HepG2 (cell line): Measurements from ENCODE around the gene KRTAP4-7. TPM values are rescaled to one million over a fixed set of nuclear protein-coding genes. Genes with fewer than 3 reads are reported as not detected.
A peak's percentile ranks its signal among the peaks of the same experiment; 100 is the strongest.

Experiments used
- ATAC-seq: fragments of 200-7000 bp; cut with Tn5 transposase; 3 replicates; pipeline ENCODE4 v1.9.1; 2020; ENCODE audit warnings: mild to moderate bottlenecking, moderate library complexity
- BruUV-seq: library from RNA; stranded (reverse); fragments of 400-500 nt; replicated peaks from 2 replicates; lab custom pipeline; 2021; lab: Mats Ljungman, UMichigan
- CTCF ChIA-PET: fragments of 300-600 bp; formaldehyde crosslinking; extraction: SDS; loops from one replicate; lab custom pipeline; 2021; ENCODE audit warnings: low total read pairs, inconsistent platforms, low intra/inter-chr PET ratio; lab: Yijun Ruan, JAX
- POLR2A ChIA-PET: fragments of 350-600 bp; sonication (Branson Sonifier 250); formaldehyde crosslinking; loops from one replicate; lab custom pipeline; 2020; ENCODE audit warnings: antibody characterized with exemption, inconsistent platforms; lab: Yijun Ruan, JAX
- DNase-seq: peaks from one replicate; pipeline ENCODE4 v3.0.0-alpha.2; 2015; ENCODE audit warnings: low spot score
- FAIRE-seq: peaks from 3 replicates; lab custom pipeline; 2011; peaks lifted over from hg19 to GRCh38; lab: Jason Lieb, UNC
- H2AFZ ChIP-seq: one replicate; pipeline ENCODE4 v1.6.1; 2011; ENCODE audit warnings: low read length, inconsistent platforms
- H3K27ac ChIP-seq: fragments of 300-600 bp; 3 replicates; pipeline ENCODE4 v1.8.0; 2011; ENCODE audit warnings: mixed run types, mild to moderate bottlenecking, mixed read lengths, low read length, inconsistent platforms; ENCODE audit not compliant: insufficient read depth; ENCODE audit errors: extremely low read length
- H3K27me3 ChIP-seq, 2 experiments: fragments of 200-600 bp in 1 of 2; 2 replicates in 1 of 2; 3 replicates in 1 of 2; pipeline versions ENCODE4 v1.6.0 to v1.8.0; 2011; ENCODE audit warnings: low read length in 2 of 2, mild to moderate bottlenecking in 2 of 2, moderate library complexity in 2 of 2, inconsistent platforms in 1 of 2; ENCODE audit not compliant: insufficient read depth in 2 of 2, control insufficient read depth in 1 of 2
- H3K36me3 ChIP-seq, 2 experiments: fragments of 200-600 bp in 1 of 2; replicated peaks in 1 of 2; 2 replicates in 1 of 2; 3 replicates in 1 of 2; pipeline versions ENCODE4 v1.5.1 to v1.8.0; 2011; ENCODE audit warnings: low read length in 2 of 2, inconsistent platforms in 1 of 2; ENCODE audit not compliant: insufficient read depth in 2 of 2, control insufficient read depth in 1 of 2
- H3K4me1 ChIP-seq: 2 replicates; pipeline ENCODE4 v1.5.1; 2012; ENCODE audit warnings: low read length, inconsistent platforms; ENCODE audit not compliant: insufficient read depth
- H3K4me2 ChIP-seq: 2 replicates; pipeline ENCODE4 v1.6.0; 2011; ENCODE audit warnings: low read depth, low read length, inconsistent platforms
- H3K4me3 ChIP-seq, 3 experiments: fragments of 200-600 bp in 1 of 3; sonication (generic), shearing (Covaris generic) in 1 of 3; replicated peaks in 1 of 3; 2 replicates each; pipeline ENCODE4 v1.5.1; 2011 to 2016; ENCODE audit warnings: low read length in 3 of 3, inconsistent platforms in 2 of 3, low read depth in 2 of 3, mild to moderate bottlenecking in 2 of 3, control low read depth in 1 of 3, mixed read lengths in 1 of 3; ENCODE audit not compliant: insufficient read depth in 1 of 3
- H3K79me2 ChIP-seq: one replicate; pipeline ENCODE4 v1.6.1; 2011; ENCODE audit warnings: low read length, inconsistent platforms; ENCODE audit not compliant: insufficient read depth
- H3K9ac ChIP-seq: 2 replicates; pipeline ENCODE4 v1.6.0; 2011; ENCODE audit warnings: mild to moderate bottlenecking, low read depth, low read length, inconsistent platforms; ENCODE audit not compliant: insufficient read depth
- H3K9me3 ChIP-seq: 2 replicates; pipeline ENCODE4 v1.5.1; 2012; ENCODE audit warnings: mild to moderate bottlenecking, low read length
- H4K20me1 ChIP-seq: 2 replicates; pipeline ENCODE4 v1.6.0; 2011; ENCODE audit warnings: inconsistent platforms, mild to moderate bottlenecking, low read length, moderate library complexity; ENCODE audit not compliant: insufficient read depth
- CBX2 ChIP-seq, 2 experiments: fragments of 200-600 bp in 1 of 2; sonication (generic); formaldehyde crosslinking in 1 of 2; IDR thresholded peaks; 2 replicates each; pipeline versions ENCODE4 v1.7.0 to v1.8.1; 2018 to 2022; ENCODE audit warnings: low read depth in 2 of 2, low read length in 1 of 2, mild to moderate bottlenecking in 1 of 2, missing genetic modification reagents in 1 of 2
- FOXA1 ChIP-seq, 2 experiments: fragments of 450-650 bp in 1 of 2; sonication (generic) in 1 of 2; formaldehyde crosslinking in 1 of 2; IDR thresholded peaks; 2 replicates each; pipeline versions ENCODE4 v1.4.0 to v1.6.1; 2016 to 2020; ENCODE audit warnings: missing genetic modification reagents in 1 of 2
- HNF4G ChIP-seq, 2 experiments: sonication (generic) in 1 of 2; formaldehyde crosslinking in 1 of 2; IDR thresholded peaks; 2 replicates each; pipeline versions ENCODE4 v1.4.0 to v1.6.1; 2011 to 2020; ENCODE audit warnings: borderline replicate concordance in 2 of 2, low read depth in 2 of 2, mild to moderate bottlenecking in 2 of 2, low read length in 1 of 2, missing genetic modification reagents in 1 of 2, moderate library complexity in 1 of 2
- KDM1A ChIP-seq: IDR thresholded peaks from 2 replicates; pipeline ENCODE4 v1.6.1; 2016; ENCODE audit warnings: missing compliant biosample characterization
- NCOA5 ChIP-seq: sonication (generic); formaldehyde crosslinking; IDR thresholded peaks from 2 replicates; pipeline ENCODE4 v1.4.0; 2020; ENCODE audit warnings: missing genetic modification reagents
- NR2F1 ChIP-seq, 2 experiments: fragments of 450-650 bp in 1 of 2; formaldehyde crosslinking in 1 of 2; IDR thresholded peaks; 2 replicates each; pipeline versions ENCODE4 v1.5.0 to v1.6.1; 2016 to 2020; ENCODE audit warnings: mild to moderate bottlenecking in 1 of 2, missing compliant biosample characterization in 1 of 2, missing genetic modification reagents in 1 of 2, moderate library complexity in 1 of 2
- PAF1 ChIP-seq: IDR thresholded peaks from 2 replicates; pipeline ENCODE4 v1.6.1; 2016; ENCODE audit warnings: missing genetic modification reagents, missing compliant biosample characterization
- PHF8 ChIP-seq: sonication (generic); formaldehyde crosslinking; IDR thresholded peaks from 2 replicates; pipeline ENCODE4 v1.5.0; 2020; ENCODE audit warnings: missing genetic modification reagents
- SP5 ChIP-seq: IDR thresholded peaks from 2 replicates; pipeline ENCODE4 v1.6.1; 2016; ENCODE audit warnings: low read depth, borderline replicate concordance
- STAG1 ChIP-seq: sonication (generic); formaldehyde crosslinking; IDR thresholded peaks from 2 replicates; pipeline ENCODE4 v1.4.0; 2020; ENCODE audit warnings: missing genetic modification reagents
- ZBTB8A ChIP-seq: sonication (generic); formaldehyde crosslinking; IDR thresholded peaks from 2 replicates; pipeline ENCODE4 v1.4.0; 2020; ENCODE audit warnings: mild to moderate bottlenecking, low read depth, missing genetic modification reagents, borderline replicate concordance
- ZNF275 ChIP-seq: sonication (generic); formaldehyde crosslinking; IDR thresholded peaks from 2 replicates; pipeline ENCODE4 v1.8.0; 2022; ENCODE audit warnings: missing genetic modification reagents, mild to moderate bottlenecking, inconsistent platforms, borderline replicate concordance
- ZNF292 ChIP-seq: sonication (generic); formaldehyde crosslinking; IDR thresholded peaks from 2 replicates; pipeline ENCODE4 v1.8.1; 2022; ENCODE audit warnings: mild to moderate bottlenecking, low read depth, missing genetic modification reagents, borderline replicate concordance
- ZNF329 ChIP-seq: sonication (generic); formaldehyde crosslinking; IDR thresholded peaks from 2 replicates; pipeline ENCODE4 v1.9.0; 2021; ENCODE audit warnings: low read depth, mild to moderate bottlenecking, missing genetic modification reagents
- ZNF788 ChIP-seq: sonication (generic); formaldehyde crosslinking; IDR thresholded peaks from 2 replicates; pipeline ENCODE4 v1.5.0; 2020; ENCODE audit warnings: mild to moderate bottlenecking, missing genetic modification reagents, borderline replicate concordance
- WGBS: methylation state at CpG from one replicate; pipeline ENCODE4 v1.1.6; 2017; ENCODE audit warnings: low lambda C conversion rate; 5-methylcytosine and 5-hydroxymethylcytosine counted together
- in situ Hi-C: cut with HindIII; loops from 2 replicates; pipeline ENCODE4 v1.10.0; 2017; ENCODE audit warnings: low pct_unique_long_range_greater_than_20kb; ENCODE audit not compliant: extremely low pct_ligation_motif_present
- intact Hi-C: fragments of 100-400 bp; cut with micrococcal nuclease; formaldehyde crosslinking; loops from one replicate; pipeline ENCODE4 v1.10.0; 2022; ENCODE audit not compliant: unreplicated experiment
- polyA plus RNA-seq, 8 experiments: library from polyadenylated mRNA; depleted of rRNA in 3 of 8; stranded (reverse) in 7 of 8; unstranded in 1 of 8; fragments of >200 nt; fragmentation: Illumina TruSeq in 4 of 8; extraction: Trizol in 4 of 8; gene quantifications; 2 replicates each; pipeline versions ENCODE4 v1.2.1 to v1.2.3, GENCODE V29; 2011 to 2016; ENCODE audit warnings: low read depth in 4 of 8, missing spikeins in 1 of 8, mixed read lengths in 1 of 8; ENCODE audit not compliant: insufficient read depth in 1 of 8
- total RNA-seq, 5 experiments: library from RNA; depleted of rRNA; stranded (reverse); fragments of >200 nt; fragmentation: Illumina TruSeq; extraction: Trizol; gene quantifications; 2 replicates each; pipeline ENCODE4 v1.2.3, GENCODE V29; 2016; ENCODE audit warnings: low read depth in 1 of 5
- TF ChIP-seq, protein P1 (sequence below), 2 experiments: sonication (generic) in 1 of 2; formaldehyde crosslinking in 1 of 2; IDR thresholded peaks; 2 replicates each; pipeline versions ENCODE4 v1.4.0 to v1.6.1; 2018 to 2020; ENCODE audit warnings: missing genetic modification reagents in 2 of 2, borderline replicate concordance in 1 of 2, low read depth in 1 of 2, mild to moderate bottlenecking in 1 of 2, missing biosample characterization in 1 of 2
- TF ChIP-seq, protein P2 (sequence below): IDR thresholded peaks from 2 replicates; pipeline ENCODE4 v1.6.1; 2018; ENCODE audit warnings: missing genetic modification reagents

Gene KRTAP4-7
- total and polyA plus RNA-seq, 2 of the 13 experiments (the other 11 are each of a cell fraction or from before 2014, with no cell fraction given), result not detected

DNA sequence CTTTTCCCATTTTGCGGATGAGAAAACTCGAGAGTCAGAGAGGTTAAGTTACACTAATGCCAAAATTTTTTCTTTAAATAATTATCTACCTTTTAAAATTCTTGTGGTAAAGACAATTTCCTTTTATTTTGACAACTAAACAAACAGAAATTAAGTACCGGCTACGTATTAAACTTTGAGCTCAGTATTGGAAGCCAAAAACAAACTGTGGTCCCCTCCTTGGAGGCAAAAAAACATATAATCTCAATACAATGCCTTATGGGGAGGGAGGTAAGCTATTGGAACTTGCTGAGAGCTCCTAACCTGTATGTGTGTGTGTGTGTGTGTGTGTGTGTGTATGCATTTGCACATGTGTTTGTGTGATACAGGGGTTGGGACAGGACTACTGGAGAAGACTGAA, 20.5 kb upstream of the KRTAP4-7 start:
- H3K36me3 ChIP-seq, result no peaks in the 10 kb centered on the region
- BruUV-seq, result no TSS peak
- H3K27ac ChIP-seq, result no peak overlapping the region
- no peaks in the 10 kb centered on the region for H3K9me3 ChIP-seq
- ATAC-seq, result no peak
- no peak overlapping the region for H2AFZ ChIP-seq
- H3K27me3 ChIP-seq, result no peaks in the 10 kb centered on the region
- in situ Hi-C loops, result no loop called here
- H3K9ac ChIP-seq, result no peak overlapping the region
- WGBS, result 53% methylated on average over 4 of the region's 4 CpGs
- POLR2A ChIA-PET, result no interaction called here
- no peaks in the 10 kb centered on the region for H4K20me1 ChIP-seq
- intact Hi-C loops, result no loop called here
- FAIRE-seq, result no peak
- H3K79me2 ChIP-seq, result no peaks in the 10 kb centered on the region
- no peak overlapping the region for H3K4me2 ChIP-seq
- peak; percentile 23 for DNase-seq
- no peak overlapping the region for H3K4me3 ChIP-seq
- CTCF ChIA-PET, result no interaction called here
- H3K4me1 ChIP-seq, result peaks cover 49% of the 10 kb centered on the region
- TF ChIP-seq NCOA5 (CRISPR knock-in tag), result no peak
- TF ChIP-seq ZNF329 (CRISPR knock-in tag), result no peak
- no peak for TF ChIP-seq ZNF788
- TF ChIP-seq PAF1, result no peak
- TF ChIP-seq, protein P1, sequence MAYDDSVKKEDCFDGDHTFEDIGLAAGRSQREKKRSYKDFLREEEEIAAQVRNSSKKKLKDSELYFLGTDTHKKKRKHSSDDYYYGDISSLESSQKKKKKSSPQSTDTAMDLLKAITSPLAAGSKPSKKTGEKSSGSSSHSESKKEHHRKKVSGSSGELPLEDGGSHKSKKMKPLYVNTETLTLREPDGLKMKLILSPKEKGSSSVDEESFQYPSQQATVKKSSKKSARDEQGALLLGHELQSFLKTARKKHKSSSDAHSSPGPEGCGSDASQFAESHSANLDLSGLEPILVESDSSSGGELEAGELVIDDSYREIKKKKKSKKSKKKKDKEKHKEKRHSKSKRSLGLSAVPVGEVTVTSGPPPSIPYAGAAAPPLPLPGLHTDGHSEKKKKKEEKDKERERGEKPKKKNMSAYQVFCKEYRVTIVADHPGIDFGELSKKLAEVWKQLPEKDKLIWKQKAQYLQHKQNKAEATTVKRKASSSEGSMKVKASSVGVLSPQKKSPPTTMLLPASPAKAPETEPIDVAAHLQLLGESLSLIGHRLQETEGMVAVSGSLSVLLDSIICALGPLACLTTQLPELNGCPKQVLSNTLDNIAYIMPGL (CRISPR knock-in tag; IDR thresholded peaks at IDR 0.05; ENCODE audit: borderline replicate concordance in 1 of 2, low read depth in 1 of 2), result no peak
- TF ChIP-seq FOXA1 (IDR thresholded peaks at IDR 0.05), result no peak
- TF ChIP-seq FOXA1 (CRISPR knock-in tag; IDR thresholded peaks at IDR 0.05), result no peak
- TF ChIP-seq SP5 (CRISPR knock-in tag), result no peak
- TF ChIP-seq NR2F1 (CRISPR knock-in tag; IDR thresholded peaks at IDR 0.05), result no peak
- TF ChIP-seq, protein P2, sequence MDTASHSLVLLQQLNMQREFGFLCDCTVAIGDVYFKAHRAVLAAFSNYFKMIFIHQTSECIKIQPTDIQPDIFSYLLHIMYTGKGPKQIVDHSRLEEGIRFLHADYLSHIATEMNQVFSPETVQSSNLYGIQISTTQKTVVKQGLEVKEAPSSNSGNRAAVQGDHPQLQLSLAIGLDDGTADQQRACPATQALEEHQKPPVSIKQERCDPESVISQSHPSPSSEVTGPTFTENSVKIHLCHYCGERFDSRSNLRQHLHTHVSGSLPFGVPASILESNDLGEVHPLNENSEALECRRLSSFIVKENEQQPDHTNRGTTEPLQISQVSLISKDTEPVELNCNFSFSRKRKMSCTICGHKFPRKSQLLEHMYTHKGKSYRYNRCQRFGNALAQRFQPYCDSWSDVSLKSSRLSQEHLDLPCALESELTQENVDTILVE (CRISPR knock-in tag), result no peak
- no peak for TF ChIP-seq HNF4G (IDR thresholded peaks at IDR 0.05; ENCODE audit: borderline replicate concordance, low read depth, low read length)
- no peak for TF ChIP-seq HNF4G (CRISPR knock-in tag; IDR thresholded peaks at IDR 0.05; ENCODE audit: borderline replicate concordance, low read depth)
- TF ChIP-seq ZNF292 (CRISPR knock-in tag), result no peak
- no peak for TF ChIP-seq KDM1A (CRISPR knock-in tag)
- no peak for TF ChIP-seq ZBTB8A (CRISPR knock-in tag)
- TF ChIP-seq STAG1 (CRISPR knock-in tag), result no peak
- no peak for TF ChIP-seq CBX2 (IDR thresholded peaks at IDR 0.05; ENCODE audit: low read depth, low read length)
- TF ChIP-seq CBX2 (CRISPR knock-in tag; IDR thresholded peaks at IDR 0.05; ENCODE audit: low read depth), result no peak
- TF ChIP-seq ZNF275 (CRISPR knock-in tag), result no peak
- TF ChIP-seq PHF8 (CRISPR knock-in tag), result no peak
